Testis (tissue), 2 donors: ENCODE data around the gene EED.

Experiments used
- CTCF ChIP-seq, 3 experiments: fragments of 450-650 bp in 2 of 3; fragments of 200-600 bp in 1 of 3; sonication (generic) in 1 of 3; IDR thresholded peaks; one replicate each; pipeline ENCODE4 v1.5.1; 2016 to 2019; ENCODE audit warnings: antibody characterized with exemption in 3 of 3, mild to moderate bottlenecking in 2 of 3, moderate library complexity in 1 of 3
- POLR2A ChIP-seq: fragments of 450-650 bp; IDR thresholded peaks from one replicate; pipeline ENCODE4 v1.6.1; 2017; ENCODE audit warnings: antibody characterized with exemption, mild to moderate bottlenecking, moderate library complexity

- TF ChIP-seq CTCF (IDR thresholded peaks at IDR 0.05) (no peak), POLR2A (no peak)
These were observed 1.7 kb downstream of the EED start for GRCh38 chr11:86246293-86246675.
